ENCODE results near the gene PARD3. TPM values are rescaled to one million over a fixed set of nuclear protein-coding genes. Genes with fewer than 3 reads are reported as not detected.

Gene PARD3
- total RNA-seq, 6 donors from 2014 or later = 30.6 to 108 (median 50.6) TPM

DNA sequence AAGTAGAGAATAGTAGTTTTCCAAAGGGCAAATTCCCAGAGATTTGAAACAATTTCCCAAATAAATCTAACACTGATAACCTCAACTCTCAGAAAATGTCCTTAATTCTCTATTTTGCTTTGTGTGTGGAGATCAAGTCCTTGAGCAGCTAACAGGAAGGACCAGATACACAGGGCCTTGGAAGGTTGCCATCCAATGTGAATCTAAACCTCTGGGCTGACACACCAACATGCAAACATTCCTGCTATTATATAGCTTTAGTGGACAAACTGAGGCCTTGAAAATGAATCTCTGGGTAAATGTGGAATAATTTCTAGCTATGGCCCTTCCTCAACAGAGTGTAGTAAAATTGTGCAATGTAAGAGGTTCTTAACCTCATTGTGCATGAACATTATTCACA is 44.1 kb upstream of the PARD3 start:
- Histone ChIP-seq H3K4me3 (no peak overlapping the region), H3K27ac (no peak overlapping the region), H3K27me3 (no peaks in the 10 kb centered on the region), H3K4me1 (peaks cover 11 to 24% (median 14%) of the 10 kb centered on the region in 4 donors), H3K36me3 (no peaks in the 10 kb centered on the region), H3K9me3 (no peaks in the 10 kb centered on the region)
- TF ChIP-seq POLR2AphosphoS5 (IDR thresholded peaks at IDR 0.05) = no peak
- no peak for TF ChIP-seq POLR2A (IDR thresholded peaks at IDR 0.05)
- TF ChIP-seq, protein P1, sequence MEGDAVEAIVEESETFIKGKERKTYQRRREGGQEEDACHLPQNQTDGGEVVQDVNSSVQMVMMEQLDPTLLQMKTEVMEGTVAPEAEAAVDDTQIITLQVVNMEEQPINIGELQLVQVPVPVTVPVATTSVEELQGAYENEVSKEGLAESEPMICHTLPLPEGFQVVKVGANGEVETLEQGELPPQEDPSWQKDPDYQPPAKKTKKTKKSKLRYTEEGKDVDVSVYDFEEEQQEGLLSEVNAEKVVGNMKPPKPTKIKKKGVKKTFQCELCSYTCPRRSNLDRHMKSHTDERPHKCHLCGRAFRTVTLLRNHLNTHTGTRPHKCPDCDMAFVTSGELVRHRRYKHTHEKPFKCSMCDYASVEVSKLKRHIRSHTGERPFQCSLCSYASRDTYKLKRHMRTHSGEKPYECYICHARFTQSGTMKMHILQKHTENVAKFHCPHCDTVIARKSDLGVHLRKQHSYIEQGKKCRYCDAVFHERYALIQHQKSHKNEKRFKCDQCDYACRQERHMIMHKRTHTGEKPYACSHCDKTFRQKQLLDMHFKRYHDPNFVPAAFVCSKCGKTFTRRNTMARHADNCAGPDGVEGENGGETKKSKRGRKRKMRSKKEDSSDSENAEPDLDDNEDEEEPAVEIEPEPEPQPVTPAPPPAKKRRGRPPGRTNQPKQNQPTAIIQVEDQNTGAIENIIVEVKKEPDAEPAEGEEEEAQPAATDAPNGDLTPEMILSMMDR (IDR thresholded peaks at IDR 0.05) = no peak
- TF ChIP-seq EP300 (IDR thresholded peaks at IDR 0.05) = no peak
- DNase-seq (no peak), ATAC-seq (ENCODE audit: low FRiP score in 2 of 2) (no peak)

DNA sequence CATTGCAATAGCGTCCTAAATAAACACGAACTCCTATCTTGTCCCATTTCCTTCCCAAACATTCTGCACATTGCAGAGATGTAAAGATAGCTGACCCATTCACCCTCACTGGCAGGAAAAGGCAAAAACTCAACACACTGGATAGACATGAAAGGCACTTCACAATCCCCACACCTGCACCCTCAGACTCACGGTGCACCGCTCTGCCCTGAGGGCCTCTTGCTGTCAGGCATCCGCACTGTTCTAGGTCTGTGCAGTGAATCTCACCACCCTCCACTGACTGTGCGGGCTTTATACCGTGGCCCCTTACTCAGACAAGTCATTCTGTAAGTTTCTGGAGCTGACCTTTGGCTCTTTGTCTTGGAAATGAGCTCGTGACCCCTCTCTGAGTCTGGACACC is 42.9 kb upstream of the PARD3 start:
- ATAC-seq (ENCODE audit: low FRiP score in 2 of 2) (no peak), DNase-seq (no peak)
- TF ChIP-seq POLR2A (IDR thresholded peaks at IDR 0.05) (no peak), EP300 (IDR thresholded peaks at IDR 0.05) (no peak), POLR2AphosphoS5 (IDR thresholded peaks at IDR 0.05) (no peak)
- TF ChIP-seq, protein P1 (IDR thresholded peaks at IDR 0.05) = no peak
- no peaks in the 10 kb centered on the region for H3K27me3 ChIP-seq
- H3K27ac ChIP-seq = no peak overlapping the region
- 65 to 74% methylated on average over 5 to 8 of the region's 8 CpGs for WGBS, 2 donors
- no peak overlapping the region for H3K4me3 ChIP-seq
- H3K36me3 ChIP-seq = no peaks in the 10 kb centered on the region
- no peaks in the 10 kb centered on the region for H3K9me3 ChIP-seq
- H3K4me1 ChIP-seq = peaks cover 9 to 15% (median 12%) of the 10 kb centered on the region in 4 donors

DNA sequence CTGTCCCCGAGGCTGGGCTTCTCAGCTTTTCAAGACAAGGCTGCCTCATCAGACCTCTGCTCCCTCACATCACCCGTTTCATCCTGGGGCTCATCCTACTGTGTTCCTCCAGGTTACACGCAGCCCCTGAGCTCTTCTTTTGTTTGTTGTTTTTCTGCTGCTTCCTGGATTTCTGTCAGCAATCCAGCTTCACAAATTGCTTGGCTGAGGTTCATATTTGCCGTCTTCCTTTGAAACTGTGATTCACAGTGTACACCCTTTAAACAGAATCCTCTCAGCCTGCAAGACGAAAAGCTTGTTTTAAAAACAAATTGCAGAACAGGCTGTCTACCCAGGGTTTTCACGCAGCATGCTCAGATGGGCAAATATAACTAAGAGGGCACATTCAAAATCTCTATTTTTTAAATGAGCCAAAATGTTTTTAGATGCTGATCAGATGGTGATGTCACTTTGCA is 39.1 kb upstream of the PARD3 start:
- Histone ChIP-seq H3K4me3 (no peak overlapping the region), H3K36me3 (no peaks in the 10 kb centered on the region), H3K27ac (no peak overlapping the region), H3K4me1 (peaks cover 4 to 8% (median 5%) of the 10 kb centered on the region in 4 donors), H3K9me3 (no peaks in the 10 kb centered on the region), H3K27me3 (no peaks in the 10 kb centered on the region)
- DNase-seq = no peak
- WGBS, 2 donors = 24 to 41% methylated on average over 6 of the region's 6 CpGs
- no peak for ATAC-seq (ENCODE audit: low FRiP score in 2 of 2)
- TF ChIP-seq POLR2AphosphoS5 (IDR thresholded peaks at IDR 0.05) = no peak
- TF ChIP-seq, protein P1 (IDR thresholded peaks at IDR 0.05) = no peak
- no peak for TF ChIP-seq EP300 (IDR thresholded peaks at IDR 0.05)
- no peak for TF ChIP-seq POLR2A (IDR thresholded peaks at IDR 0.05)

DNA sequence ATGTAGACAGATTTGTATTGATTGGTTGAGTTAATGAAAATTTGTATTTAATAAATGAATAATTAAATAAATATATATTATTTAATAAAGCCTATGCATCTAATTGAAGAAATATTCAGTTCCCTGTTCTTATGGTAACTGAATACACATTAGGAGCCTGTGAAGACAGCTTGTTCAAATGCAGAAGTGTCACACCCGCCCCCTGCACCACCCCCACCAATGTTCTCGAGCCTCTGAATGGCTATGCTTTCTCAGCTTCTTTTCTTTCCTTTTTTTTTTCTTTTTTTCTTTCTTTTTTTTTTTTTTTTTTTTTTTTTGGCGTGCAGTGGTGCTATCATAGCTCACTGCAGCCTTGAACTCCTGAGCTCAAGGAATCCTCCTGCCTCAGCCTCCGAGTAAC is 38.3 kb upstream of the PARD3 start:
- DNase-seq = no peak
- Histone ChIP-seq H3K4me1 (peaks cover 4 to 8% (median 5%) of the 10 kb centered on the region in 4 donors), H3K4me3 (no peak overlapping the region), H3K36me3 (no peaks in the 10 kb centered on the region), H3K27me3 (no peaks in the 10 kb centered on the region), H3K27ac (no peak overlapping the region), H3K9me3 (no peaks in the 10 kb centered on the region)
- ATAC-seq (ENCODE audit: low FRiP score in 2 of 2) = no peak
- 75 to 92% methylated on average over 4 of the region's 4 CpGs for WGBS, 2 donors
- TF ChIP-seq EP300 (IDR thresholded peaks at IDR 0.05) (no peak), POLR2A (IDR thresholded peaks at IDR 0.05) (no peak), POLR2AphosphoS5 (IDR thresholded peaks at IDR 0.05) (no peak)
- TF ChIP-seq, protein P1 (IDR thresholded peaks at IDR 0.05) = no peak

DNA sequence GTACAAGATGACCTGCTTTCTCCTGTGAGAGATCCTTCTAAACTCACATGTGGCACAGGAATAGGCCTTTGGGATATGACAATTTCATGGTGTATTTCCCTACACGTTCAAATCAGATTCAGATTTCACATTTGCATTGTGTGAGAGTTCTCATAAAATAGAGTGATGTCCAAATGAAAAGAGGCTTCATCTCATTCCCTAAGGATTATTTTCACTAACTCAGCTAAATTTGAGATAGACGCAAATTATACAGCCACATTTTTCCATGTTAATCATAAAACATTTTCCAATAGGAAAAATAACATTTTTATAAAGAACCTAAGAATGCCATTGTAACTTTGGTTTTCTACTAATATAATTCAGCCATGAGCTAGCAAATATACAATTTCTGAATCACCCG is 35.5 kb upstream of the PARD3 start:
- ATAC-seq (ENCODE audit: low FRiP score in 2 of 2) = no peak
- H3K36me3 ChIP-seq = no peaks in the 10 kb centered on the region
- no peak overlapping the region for H3K27ac ChIP-seq
- no peaks in the 10 kb centered on the region for H3K27me3 ChIP-seq
- WGBS, 2 donors = 83% methylated on average over 3 of the region's 3 CpGs
- no peak overlapping the region for H3K4me3 ChIP-seq
- H3K4me1 ChIP-seq = peaks cover 4 to 8% (median 5%) of the 10 kb centered on the region in 4 donors
- TF ChIP-seq EP300 (IDR thresholded peaks at IDR 0.05) = no peak
- TF ChIP-seq POLR2A (IDR thresholded peaks at IDR 0.05) = no peak
- no peak for TF ChIP-seq POLR2AphosphoS5 (IDR thresholded peaks at IDR 0.05)
- no peak for DNase-seq
- no peaks in the 10 kb centered on the region for H3K9me3 ChIP-seq
